ENCODE data around the gene CCDC171. TPM values are rescaled to one million over a fixed set of nuclear protein-coding genes. Genes with fewer than 3 reads are reported as not detected.

CCDC171 gene
- total and polyA plus RNA-seq, 2 of the 13 experiments (the other 11 are each of a cell fraction or from before 2014, with no cell fraction given) = 0.95 to 2.5 TPM

DNA sequence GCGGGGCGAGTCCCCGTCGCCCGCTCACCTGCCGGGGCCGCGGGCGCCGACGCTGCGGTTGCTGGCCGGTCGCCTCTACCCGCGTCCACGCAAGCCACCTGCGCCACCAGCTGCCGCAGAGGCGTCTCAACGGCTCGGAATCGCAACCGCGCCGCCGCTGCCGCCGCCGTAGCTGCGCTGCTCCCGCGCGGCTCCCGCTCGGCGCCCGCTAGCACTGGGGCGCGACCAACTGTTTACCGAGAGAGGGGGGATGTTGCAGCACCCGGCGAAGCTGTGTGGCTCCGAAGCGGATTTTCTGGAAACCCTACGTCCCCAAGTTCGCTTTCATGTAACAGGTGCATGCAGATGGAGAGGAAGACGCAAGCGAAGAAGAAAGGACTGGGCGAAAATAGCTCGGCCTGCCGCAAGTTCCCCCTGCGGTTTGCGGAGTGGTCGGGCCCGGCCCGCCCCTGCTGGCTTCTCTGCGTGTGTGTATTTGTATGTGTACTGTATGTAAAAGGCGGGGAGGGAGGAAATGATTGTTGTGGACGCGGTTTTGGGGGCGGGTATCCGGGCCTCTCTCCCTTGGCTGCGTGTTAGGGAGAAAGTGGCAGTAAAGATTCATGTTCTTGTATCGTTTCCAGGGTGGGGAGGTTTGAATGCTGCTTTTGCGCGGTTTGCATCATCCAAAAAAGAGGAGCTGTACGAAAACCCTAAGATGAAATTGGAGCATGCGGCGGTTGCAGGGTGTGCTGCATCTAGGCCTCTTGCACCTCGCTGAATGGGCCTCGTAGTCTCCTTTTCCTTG, 41.9 kb upstream of the CCDC171 start, which contains the start of gene PSIP1 (continued):
- TF ChIP-seq NAIF1 (CRISPR knock-in tag; IDR thresholded peaks at IDR 0.05; ENCODE audit: borderline replicate concordance) (peak; percentile 95), CC2D1A (CRISPR knock-in tag; IDR thresholded peaks at IDR 0.05) (no peak), FOXJ3 (CRISPR knock-in tag; IDR thresholded peaks at IDR 0.05; ENCODE audit: borderline replicate concordance) (no peak; the same call in 1 of the 2 replicates), ZNF720 (CRISPR knock-in tag; IDR thresholded peaks at IDR 0.05) (no peak), HOXA9 (CRISPR knock-in tag; IDR thresholded peaks at IDR 0.05; ENCODE audit: borderline replicate concordance) (no peak), POGZ (CRISPR knock-in tag; IDR thresholded peaks at IDR 0.05) (no peak; the same call in 1 of the 2 replicates), ZNF773 (CRISPR knock-in tag; IDR thresholded peaks at IDR 0.05; ENCODE audit: borderline replicate concordance) (no peak), ATRX (CRISPR knock-in tag; IDR thresholded peaks at IDR 0.05; ENCODE audit: borderline replicate concordance) (no peak), ZC3H13 (CRISPR knock-in tag; IDR thresholded peaks at IDR 0.05) (no peak; the same call in 1 of the 2 replicates), TCF12 (IDR thresholded peaks at IDR 0.05) (no peak), TCF12 (CRISPR knock-in tag; IDR thresholded peaks at IDR 0.05) (no peak), YEATS2 (CRISPR knock-in tag; IDR thresholded peaks at IDR 0.05; ENCODE audit: borderline replicate concordance) (peak; percentile 53; the same call in 1 of the 2 replicates), ISL2 (CRISPR knock-in tag; IDR thresholded peaks at IDR 0.05) (peak; percentile 41; the same call in 1 of the 2 replicates), SOX6 (IDR thresholded peaks at IDR 0.05) (no peak), SOX6 (CRISPR knock-in tag; IDR thresholded peaks at IDR 0.05) (peak; percentile 69; the same call in 1 of the 2 replicates)
- TF ChIP-seq, protein P1, sequence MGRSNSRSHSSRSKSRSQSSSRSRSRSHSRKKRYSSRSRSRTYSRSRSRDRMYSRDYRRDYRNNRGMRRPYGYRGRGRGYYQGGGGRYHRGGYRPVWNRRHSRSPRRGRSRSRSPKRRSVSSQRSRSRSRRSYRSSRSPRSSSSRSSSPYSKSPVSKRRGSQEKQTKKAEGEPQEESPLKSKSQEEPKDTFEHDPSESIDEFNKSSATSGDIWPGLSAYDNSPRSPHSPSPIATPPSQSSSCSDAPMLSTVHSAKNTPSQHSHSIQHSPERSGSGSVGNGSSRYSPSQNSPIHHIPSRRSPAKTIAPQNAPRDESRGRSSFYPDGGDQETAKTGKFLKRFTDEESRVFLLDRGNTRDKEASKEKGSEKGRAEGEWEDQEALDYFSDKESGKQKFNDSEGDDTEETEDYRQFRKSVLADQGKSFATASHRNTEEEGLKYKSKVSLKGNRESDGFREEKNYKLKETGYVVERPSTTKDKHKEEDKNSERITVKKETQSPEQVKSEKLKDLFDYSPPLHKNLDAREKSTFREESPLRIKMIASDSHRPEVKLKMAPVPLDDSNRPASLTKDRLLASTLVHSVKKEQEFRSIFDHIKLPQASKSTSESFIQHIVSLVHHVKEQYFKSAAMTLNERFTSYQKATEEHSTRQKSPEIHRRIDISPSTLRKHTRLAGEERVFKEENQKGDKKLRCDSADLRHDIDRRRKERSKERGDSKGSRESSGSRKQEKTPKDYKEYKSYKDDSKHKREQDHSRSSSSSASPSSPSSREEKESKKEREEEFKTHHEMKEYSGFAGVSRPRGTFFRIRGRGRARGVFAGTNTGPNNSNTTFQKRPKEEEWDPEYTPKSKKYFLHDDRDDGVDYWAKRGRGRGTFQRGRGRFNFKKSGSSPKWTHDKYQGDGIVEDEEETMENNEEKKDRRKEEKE (IDR thresholded peaks at IDR 0.05) = no peak
- TF ChIP-seq, protein P2, sequence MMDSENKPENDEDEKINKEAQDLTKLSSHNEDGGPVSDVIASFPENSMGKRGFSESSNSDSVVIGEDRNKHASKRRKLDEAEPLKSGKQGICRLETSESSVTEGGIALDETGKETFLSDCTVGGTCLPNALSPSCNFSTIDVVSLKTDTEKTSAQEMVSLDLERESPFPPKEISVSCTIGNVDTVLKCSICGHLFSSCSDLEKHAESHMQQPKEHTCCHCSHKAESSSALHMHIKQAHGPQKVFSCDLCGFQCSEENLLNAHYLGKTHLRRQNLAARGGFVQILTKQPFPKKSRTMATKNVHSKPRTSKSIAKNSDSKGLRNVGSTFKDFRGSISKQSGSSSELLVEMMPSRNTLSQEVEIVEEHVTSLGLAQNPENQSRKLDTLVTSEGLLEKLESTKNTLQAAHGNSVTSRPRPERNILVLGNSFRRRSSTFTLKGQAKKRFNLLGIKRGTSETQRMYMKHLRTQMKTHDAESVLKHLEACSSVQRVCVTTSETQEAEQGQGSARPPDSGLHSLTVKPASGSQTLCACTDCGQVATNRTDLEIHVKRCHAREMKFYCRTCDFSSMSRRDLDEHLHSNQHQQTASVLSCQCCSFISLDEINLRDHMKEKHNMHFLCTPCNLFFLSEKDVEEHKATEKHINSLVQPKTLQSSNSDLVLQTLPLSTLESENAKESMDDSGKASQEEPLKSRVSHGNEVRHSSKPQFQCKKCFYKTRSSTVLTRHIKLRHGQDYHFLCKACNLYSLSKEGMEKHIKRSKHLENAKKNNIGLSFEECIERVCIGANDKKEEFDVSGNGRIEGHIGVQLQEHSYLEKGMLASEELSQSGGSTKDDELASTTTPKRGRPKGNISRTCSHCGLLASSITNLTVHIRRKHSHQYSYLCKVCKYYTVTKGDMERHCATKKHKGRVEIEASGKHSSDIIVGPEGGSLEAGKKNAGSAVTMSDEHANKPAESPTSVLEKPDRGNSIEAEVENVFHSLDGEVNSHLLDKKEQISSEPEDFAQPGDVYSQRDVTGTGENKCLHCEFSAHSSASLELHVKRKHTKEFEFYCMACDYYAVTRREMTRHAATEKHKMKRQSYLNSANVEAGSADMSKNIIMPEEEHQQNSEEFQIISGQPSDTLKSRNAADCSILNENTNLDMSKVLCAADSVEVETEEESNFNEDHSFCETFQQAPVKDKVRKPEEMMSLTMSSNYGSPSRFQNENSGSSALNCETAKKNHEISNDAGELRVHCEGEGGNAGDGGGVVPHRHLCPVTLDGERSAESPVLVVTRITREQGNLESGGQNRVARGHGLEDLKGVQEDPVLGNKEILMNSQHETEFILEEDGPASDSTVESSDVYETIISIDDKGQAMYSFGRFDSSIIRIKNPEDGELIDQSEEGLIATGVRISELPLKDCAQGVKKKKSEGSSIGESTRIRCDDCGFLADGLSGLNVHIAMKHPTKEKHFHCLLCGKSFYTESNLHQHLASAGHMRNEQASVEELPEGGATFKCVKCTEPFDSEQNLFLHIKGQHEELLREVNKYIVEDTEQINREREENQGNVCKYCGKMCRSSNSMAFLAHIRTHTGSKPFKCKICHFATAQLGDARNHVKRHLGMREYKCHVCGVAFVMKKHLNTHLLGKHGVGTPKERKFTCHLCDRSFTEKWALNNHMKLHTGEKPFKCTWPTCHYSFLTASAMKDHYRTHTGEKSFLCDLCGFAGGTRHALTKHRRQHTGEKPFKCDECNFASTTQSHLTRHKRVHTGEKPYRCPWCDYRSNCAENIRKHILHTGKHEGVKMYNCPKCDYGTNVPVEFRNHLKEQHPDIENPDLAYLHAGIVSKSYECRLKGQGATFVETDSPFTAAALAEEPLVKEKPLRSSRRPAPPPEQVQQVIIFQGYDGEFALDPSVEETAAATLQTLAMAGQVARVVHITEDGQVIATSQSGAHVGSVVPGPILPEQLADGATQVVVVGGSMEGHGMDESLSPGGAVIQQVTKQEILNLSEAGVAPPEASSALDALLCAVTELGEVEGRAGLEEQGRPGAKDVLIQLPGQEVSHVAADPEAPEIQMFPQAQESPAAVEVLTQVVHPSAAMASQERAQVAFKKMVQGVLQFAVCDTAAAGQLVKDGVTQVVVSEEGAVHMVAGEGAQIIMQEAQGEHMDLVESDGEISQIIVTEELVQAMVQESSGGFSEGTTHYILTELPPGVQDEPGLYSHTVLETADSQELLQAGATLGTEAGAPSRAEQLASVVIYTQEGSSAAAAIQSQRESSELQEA (CRISPR knock-in tag; IDR thresholded peaks at IDR 0.05; ENCODE audit: not compliant biosample characterization) = no peak

Data from HepG2 (cell line).